Astrocyte of the cerebellum (primary cell): ENCODE measurements around the gene PRSS38.

Experiments used
- DNase-seq: peaks from one replicate; pipeline ENCODE4 v3.0.0-alpha.2; 2011; ENCODE audit warnings: low read depth
- H3K4me3 ChIP-seq: 2 replicates; pipeline ENCODE4 v1.5.1; 2011; ENCODE audit warnings: mild to moderate bottlenecking, low read depth, low read length, moderate library complexity
- in situ Hi-C: cut with HindIII; loops from 2 replicates; pipeline ENCODE4 v1.10.0; 2017; ENCODE audit warnings: low sequenced_read_pairs
- TF ChIP-seq, protein P1 (sequence below): IDR thresholded peaks from 2 replicates; pipeline ENCODE4 v1.5.1; 2012; ENCODE audit warnings: low read length, low read depth, moderate library complexity, mild to moderate bottlenecking; ENCODE audit errors: missing control alignments

PRSS38 gene

DNA sequence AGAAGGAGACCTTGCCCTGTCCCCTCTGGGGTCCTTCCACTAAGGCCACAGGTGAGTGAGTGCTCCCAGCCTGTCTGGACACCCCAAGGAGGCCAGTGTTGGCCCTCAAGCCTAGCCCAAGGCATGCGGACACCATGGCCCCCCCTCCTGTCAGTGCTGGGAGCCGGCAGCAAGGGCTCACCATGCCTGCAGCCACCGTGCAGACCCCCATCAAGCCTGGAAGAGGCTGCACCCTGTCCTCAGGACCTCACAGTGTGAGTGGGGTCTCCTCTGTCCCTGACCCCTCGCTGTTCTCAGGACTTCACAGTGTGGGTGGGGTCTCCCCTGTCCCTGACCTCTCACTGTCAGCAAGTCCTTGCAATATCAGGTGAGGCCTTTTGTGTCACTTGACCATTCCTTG is 33.2 kb upstream of the PRSS38 start:
- TF ChIP-seq, protein P1, sequence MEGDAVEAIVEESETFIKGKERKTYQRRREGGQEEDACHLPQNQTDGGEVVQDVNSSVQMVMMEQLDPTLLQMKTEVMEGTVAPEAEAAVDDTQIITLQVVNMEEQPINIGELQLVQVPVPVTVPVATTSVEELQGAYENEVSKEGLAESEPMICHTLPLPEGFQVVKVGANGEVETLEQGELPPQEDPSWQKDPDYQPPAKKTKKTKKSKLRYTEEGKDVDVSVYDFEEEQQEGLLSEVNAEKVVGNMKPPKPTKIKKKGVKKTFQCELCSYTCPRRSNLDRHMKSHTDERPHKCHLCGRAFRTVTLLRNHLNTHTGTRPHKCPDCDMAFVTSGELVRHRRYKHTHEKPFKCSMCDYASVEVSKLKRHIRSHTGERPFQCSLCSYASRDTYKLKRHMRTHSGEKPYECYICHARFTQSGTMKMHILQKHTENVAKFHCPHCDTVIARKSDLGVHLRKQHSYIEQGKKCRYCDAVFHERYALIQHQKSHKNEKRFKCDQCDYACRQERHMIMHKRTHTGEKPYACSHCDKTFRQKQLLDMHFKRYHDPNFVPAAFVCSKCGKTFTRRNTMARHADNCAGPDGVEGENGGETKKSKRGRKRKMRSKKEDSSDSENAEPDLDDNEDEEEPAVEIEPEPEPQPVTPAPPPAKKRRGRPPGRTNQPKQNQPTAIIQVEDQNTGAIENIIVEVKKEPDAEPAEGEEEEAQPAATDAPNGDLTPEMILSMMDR, result no peak
- no peak overlapping the region for H3K4me3 ChIP-seq
- no peak for DNase-seq
- in situ Hi-C loops, result no loop called here

DNA sequence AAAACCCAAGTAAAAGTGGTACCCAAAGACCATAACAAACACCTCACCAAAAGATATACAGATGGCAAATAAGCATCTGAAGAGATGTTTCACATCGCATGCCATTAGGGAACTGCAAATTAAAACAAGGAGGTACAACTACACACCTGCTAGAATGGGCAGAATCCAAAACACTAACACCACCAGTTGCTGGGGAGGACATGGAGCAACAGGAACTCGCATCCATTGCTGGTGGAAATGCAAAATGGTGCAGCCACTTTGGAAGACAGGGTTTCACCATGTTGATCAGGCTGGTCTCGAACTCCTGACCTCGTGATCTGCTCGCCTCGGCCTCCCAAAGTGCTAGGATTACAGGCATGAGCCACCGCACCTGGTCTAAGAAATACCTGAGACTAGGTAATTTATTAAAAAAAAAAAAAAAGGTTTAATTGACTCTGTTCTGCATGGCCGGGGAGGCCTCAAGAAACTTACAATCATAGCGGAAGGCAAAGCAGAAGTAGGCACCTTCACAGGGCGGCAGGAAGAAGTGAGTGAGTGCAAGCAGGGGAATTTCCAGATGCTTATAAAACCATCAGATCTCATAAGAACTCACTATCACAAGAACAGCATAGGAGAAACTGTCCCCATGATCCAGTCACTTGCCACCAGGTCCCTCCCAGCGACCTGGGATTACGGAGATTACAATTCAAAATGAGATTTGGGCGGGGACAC is 30.2 kb upstream of the PRSS38 start:
- TF ChIP-seq, protein P1, result no peak
- in situ Hi-C loops, result no loop called here
- H3K4me3 ChIP-seq, result no peak overlapping the region
- no peak for DNase-seq

DNA sequence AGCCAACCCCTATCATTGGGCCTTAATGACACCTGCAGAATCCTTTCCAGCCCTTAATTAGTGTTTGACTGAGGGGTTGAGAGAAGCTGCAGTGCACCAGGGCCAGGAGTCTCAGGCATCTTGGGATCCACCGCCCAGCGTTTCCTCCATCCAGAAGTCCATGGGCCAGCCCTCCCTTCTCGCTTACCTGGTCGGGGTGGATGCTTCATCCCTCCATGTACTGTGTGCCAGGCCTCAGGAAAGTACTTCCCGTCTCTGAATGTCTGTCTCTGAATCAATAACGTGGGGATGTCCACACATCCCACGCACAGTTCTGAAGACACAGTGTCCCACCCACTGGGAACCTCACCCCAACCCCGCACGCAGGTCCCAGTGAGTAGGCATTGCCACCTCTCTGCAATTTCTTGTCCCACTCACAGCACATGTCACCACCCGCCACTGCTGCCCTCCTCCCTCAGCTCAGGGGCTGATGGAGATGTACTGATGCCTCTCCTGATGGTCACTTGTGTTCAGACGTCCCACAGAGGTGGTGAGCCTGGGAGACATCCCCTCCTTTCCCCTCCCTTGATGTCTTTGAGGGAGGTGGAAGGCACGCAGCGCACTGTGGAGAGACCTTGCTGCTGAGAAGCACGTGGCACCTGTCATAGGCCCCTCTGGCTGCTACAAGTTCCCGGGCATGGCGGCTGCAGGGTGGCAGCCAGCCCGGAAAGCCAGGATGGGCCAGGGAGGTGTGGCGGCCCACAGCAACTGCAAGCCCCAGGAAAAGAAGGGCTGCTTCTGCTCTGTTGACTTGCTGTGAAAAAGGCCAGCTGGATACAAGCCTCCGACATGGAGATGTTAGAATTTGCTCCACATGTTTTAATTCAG is 29.4 kb upstream of the PRSS38 start:
- in situ Hi-C loops, result no loop called here
- no peak for DNase-seq
- TF ChIP-seq, protein P1, result no peak
- H3K4me3 ChIP-seq, result no peak overlapping the region

DNA sequence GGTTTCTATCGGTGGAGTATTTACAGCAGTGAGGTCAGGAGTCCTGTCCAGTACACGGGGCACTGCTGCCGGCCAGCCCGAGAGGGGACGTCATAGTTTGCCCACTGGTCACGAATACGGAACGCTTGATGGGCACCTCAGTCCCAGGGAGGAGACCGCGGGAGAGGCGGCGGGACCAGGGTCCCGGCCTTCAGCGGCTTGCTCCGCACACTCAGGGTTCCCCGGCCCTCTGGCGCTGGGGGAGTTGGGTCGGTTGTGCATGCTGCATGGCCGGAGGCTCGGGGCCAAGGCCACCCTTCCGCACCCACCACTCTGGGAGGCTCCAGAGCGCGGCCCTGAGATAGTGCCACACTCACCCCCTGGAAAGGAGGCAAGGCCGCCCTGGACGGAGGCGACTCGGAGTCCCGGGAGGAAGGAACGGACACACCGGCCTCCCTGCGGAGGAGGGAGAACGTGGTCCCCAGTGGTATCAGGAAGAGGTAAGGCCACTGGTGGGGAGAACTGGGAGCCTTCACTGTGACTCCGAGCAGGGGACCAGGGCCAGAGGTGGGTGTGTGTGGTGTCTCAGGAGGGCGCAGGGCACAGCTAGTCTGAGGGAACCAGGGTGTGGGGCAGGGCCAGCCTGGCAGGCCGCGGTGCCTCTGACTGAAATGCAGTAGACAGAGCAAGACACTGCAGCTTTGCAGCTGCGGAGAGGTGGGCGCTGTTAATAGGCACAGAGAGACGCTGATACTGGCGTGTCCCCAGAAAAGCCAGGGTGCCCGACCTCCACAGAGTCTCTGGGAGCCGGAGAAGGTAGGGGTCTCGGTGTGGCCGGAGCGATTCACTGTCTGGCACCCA is 28.6 kb upstream of the PRSS38 start:
- no peak for DNase-seq
- H3K4me3 ChIP-seq, result peak overlapping the region; percentile 64
- in situ Hi-C loops, result no loop called here
- TF ChIP-seq, protein P1, result no peak

DNA sequence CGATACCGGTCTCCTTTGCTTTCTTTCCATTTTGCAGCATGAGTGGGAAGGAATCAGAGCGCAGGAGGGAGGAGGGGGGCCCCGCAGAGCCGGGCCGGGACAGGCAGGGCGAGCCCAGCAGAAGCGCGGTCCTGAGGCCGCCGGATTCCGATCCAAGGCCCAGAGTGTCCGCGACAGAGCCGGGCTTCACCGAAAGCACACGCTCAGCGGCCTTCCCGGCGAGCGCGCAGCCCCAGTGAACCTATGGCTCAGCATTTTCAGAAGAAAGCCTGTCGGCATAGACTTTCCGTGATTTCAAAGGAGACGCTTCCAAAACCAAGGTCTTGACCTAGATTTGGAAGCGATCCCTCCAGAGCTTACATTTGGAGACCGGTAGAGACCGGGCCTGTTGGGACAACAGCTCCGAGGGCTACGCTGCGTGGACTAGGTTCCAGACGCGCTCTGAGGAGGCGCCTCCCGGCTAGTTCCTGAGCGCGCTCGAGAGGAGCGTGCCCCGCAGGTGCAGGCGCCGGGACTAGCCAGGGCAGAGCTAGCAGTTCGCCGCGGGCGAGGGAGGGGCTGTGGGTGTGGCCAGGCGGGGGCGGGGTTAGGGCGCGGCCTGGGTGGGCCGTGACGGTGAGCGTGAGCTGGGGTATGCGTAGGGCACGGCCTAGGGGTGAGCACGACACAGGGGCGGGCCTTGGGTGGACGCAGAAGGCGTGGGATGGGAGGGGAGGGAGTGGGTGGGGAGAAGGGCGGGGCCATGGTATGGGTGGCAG is 27.8 kb upstream of the PRSS38 start:
- peak; percentile 73 for DNase-seq
- TF ChIP-seq, protein P1, result no peak
- H3K4me3 ChIP-seq, result peak overlapping the region; percentile 64
- in situ Hi-C loops, result no loop called here
